ENCODE data around the gene MICAL2. TPM values are rescaled to one million over a fixed set of nuclear protein-coding genes. Genes with fewer than 3 reads are reported as not detected.

The MICAL2 gene
- polyA plus RNA-seq, 4 donors = 15.9 to 41.1 (median 25.6) TPM

GRCh38 chr11:12152321-12152720 is 41.9 kb downstream of the MICAL2 start:
- no peak for DNase-seq
- 92 to 99% (median 94%) methylated on average over 2 of the region's 2 CpGs for WGBS, 3 donors

DNA sequence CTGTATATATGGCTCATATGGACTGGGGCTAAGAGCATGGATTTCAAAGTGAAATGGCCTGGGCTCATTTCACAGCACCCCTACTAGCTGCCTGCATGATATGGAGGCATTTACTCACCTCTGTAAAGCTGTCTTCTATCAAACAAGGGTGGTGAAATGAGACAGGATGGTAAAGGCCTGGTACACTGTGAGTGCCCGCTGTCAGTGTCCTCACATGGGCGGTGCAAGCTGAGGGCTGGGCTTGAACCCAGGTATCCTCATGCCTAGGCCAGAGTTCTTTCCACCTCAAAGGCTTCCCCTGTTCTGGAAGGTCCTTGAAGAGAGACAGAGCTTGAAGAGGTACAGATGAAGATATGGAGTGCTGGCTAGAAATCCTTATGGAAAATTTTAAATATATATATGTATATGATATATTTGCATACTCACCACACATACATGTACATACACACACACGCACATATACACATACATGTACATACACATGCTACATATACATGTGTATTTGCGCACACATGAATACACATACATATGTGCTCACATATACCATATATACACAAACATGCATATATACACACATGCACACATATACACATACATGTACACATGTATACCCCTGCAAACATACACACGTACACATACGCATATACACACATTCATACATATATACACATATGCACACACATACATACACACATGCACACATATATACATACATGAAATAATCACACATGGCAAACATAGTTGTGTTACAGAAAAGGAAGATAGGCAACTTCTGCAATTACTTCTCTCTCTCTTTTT is 44.7 kb downstream of the MICAL2 start:
- no peak for DNase-seq
- Histone ChIP-seq H3K9me3 (ENCODE audit: control insufficient read depth in 2 of 2, insufficient read depth in 1 of 2, low read depth in 1 of 2, low read length in 1 of 2) (no peaks in the 10 kb centered on the region), H3K36me3 (ENCODE audit: control insufficient read depth in 3 of 3, insufficient read depth in 2 of 3, low read depth in 1 of 3, low read length in 3 of 3) (peaks cover 3 to 28% (median 5%) of the 10 kb centered on the region in 3 donors), H3K4me3 (ENCODE audit: low read depth in 1 of 3, low read length in 3 of 3) (no peak overlapping the region), H3K4me1 (ENCODE audit: control insufficient read depth in 3 of 3, insufficient read depth in 2 of 3, low read depth in 1 of 3, low read length in 2 of 3) (peaks cover 6 to 16% (median 6%) of the 10 kb centered on the region in 3 donors), H3K27ac (ENCODE audit: low read depth in 1 of 3, low read length in 2 of 3) (no peak overlapping the region), H3K27me3 (ENCODE audit: control insufficient read depth in 3 of 3, insufficient read depth in 3 of 3, low read length in 3 of 3) (no peaks in the 10 kb centered on the region)
- WGBS, 3 donors = 96 to 99% (median 96%) methylated on average over 6 of the region's 6 CpGs
- no peak for FAIRE-seq

More at GRCh38 chr11:12152321-12152720, 41.9 kb downstream of the MICAL2 start:
- Histone ChIP-seq H3K27me3 (ENCODE audit: control insufficient read depth in 3 of 3, insufficient read depth in 3 of 3, low read length in 3 of 3) (no peaks in the 10 kb centered on the region), H3K36me3 (ENCODE audit: control insufficient read depth in 3 of 3, insufficient read depth in 2 of 3, low read depth in 1 of 3, low read length in 3 of 3) (peaks cover 3 to 27% (median 5%) of the 10 kb centered on the region in 3 donors), H3K27ac (ENCODE audit: low read depth in 1 of 3, low read length in 2 of 3) (no peak overlapping the region), H3K9me3 (ENCODE audit: control insufficient read depth in 2 of 2, insufficient read depth in 1 of 2, low read depth in 1 of 2, low read length in 1 of 2) (no peaks in the 10 kb centered on the region), H3K4me1 (ENCODE audit: control insufficient read depth in 3 of 3, insufficient read depth in 2 of 3, low read depth in 1 of 3, low read length in 2 of 3) (peaks cover 0 to 7% (median 3%) of the 10 kb centered on the region in 3 donors), H3K4me3 (ENCODE audit: low read depth in 1 of 3, low read length in 3 of 3) (no peak overlapping the region)
- no peak for FAIRE-seq

- H3K36me3 ChIP-seq (ENCODE audit: control insufficient read depth in 3 of 3, insufficient read depth in 2 of 3, low read depth in 1 of 3, low read length in 3 of 3) = peaks cover 3 to 30% (median 5%) of the 10 kb centered on the region in 3 donors
- H3K27me3 ChIP-seq (ENCODE audit: control insufficient read depth in 3 of 3, insufficient read depth in 3 of 3, low read length in 3 of 3) = no peaks in the 10 kb centered on the region
- H3K4me3 ChIP-seq (ENCODE audit: low read depth in 1 of 3, low read length in 3 of 3) = no peak overlapping the region
- DNase-seq = no peak
- FAIRE-seq = no peak
- H3K9me3 ChIP-seq (ENCODE audit: control insufficient read depth in 2 of 2, insufficient read depth in 1 of 2, low read depth in 1 of 2, low read length in 1 of 2) = no peaks in the 10 kb centered on the region
- peaks cover 6 to 17% (median 6%) of the 10 kb centered on the region in 3 donors for H3K4me1 ChIP-seq (ENCODE audit: control insufficient read depth in 3 of 3, insufficient read depth in 2 of 3, low read depth in 1 of 3, low read length in 2 of 3)
- H3K27ac ChIP-seq (ENCODE audit: low read depth in 1 of 3, low read length in 2 of 3) = no peak overlapping the region
- WGBS, 3 donors = 94 to 97% (median 95%) methylated on average over 8 of the region's 8 CpGs
Observed at GRCh38 chr11:12155696-12156095, 45.3 kb downstream of the MICAL2 start.

GRCh38 chr11:12156301-12157140 is 46.1 kb downstream of the MICAL2 start:
- peak overlapping the region in 1 of 3 donors; percentile 62 for H3K27ac ChIP-seq (ENCODE audit: low read depth in 1 of 3, low read length in 2 of 3)
- FAIRE-seq = no peak
- no peaks in the 10 kb centered on the region for H3K9me3 ChIP-seq (ENCODE audit: control insufficient read depth in 2 of 2, insufficient read depth in 1 of 2, low read depth in 1 of 2, low read length in 1 of 2)
- no peaks in the 10 kb centered on the region for H3K27me3 ChIP-seq (ENCODE audit: control insufficient read depth in 3 of 3, insufficient read depth in 3 of 3, low read length in 3 of 3)
- peaks cover 6 to 17% (median 6%) of the 10 kb centered on the region in 3 donors for H3K4me1 ChIP-seq (ENCODE audit: control insufficient read depth in 3 of 3, insufficient read depth in 2 of 3, low read depth in 1 of 3, low read length in 2 of 3)
- WGBS, 3 donors = 83 to 95% (median 93%) methylated on average over 7 of the region's 7 CpGs
- peaks cover 3 to 30% (median 5%) of the 10 kb centered on the region in 3 donors for H3K36me3 ChIP-seq (ENCODE audit: control insufficient read depth in 3 of 3, insufficient read depth in 2 of 3, low read depth in 1 of 3, low read length in 3 of 3)
- no peak overlapping the region for H3K4me3 ChIP-seq (ENCODE audit: low read depth in 1 of 3, low read length in 3 of 3)
- DNase-seq = no peak

DNA sequence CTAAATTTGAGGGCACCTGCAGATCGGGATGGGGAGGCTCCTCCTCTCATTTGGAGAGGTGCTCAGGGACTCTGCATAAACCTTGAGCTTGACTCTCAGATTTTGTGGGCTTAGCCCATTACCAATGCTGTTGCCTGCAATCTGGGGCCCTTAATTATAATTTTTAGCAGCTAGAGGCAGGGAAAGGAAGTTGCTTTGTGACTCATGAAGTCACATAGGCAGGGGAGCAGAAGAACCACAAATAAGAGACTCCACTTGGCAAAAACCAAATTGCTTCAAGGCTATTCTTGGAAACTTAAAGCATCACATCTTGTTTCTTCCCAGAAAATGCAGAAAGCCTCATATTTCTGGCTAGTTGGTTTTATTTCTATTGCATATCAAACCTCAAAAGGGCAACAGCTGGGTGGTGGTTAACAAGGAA is 46.9 kb downstream of the MICAL2 start:
- Histone ChIP-seq H3K4me3 (ENCODE audit: low read depth in 1 of 3, low read length in 3 of 3) (no peak overlapping the region), H3K36me3 (ENCODE audit: control insufficient read depth in 3 of 3, insufficient read depth in 2 of 3, low read depth in 1 of 3, low read length in 3 of 3) (peaks cover 3 to 35% (median 5%) of the 10 kb centered on the region in 3 donors), H3K27me3 (ENCODE audit: control insufficient read depth in 3 of 3, insufficient read depth in 3 of 3, low read length in 3 of 3) (no peaks in the 10 kb centered on the region), H3K9me3 (ENCODE audit: control insufficient read depth in 2 of 2, insufficient read depth in 1 of 2, low read depth in 1 of 2, low read length in 1 of 2) (no peaks in the 10 kb centered on the region), H3K27ac (ENCODE audit: low read depth in 1 of 3, low read length in 2 of 3) (peak overlapping the region in 1 of 3 donors; percentile 62), H3K4me1 (ENCODE audit: control insufficient read depth in 3 of 3, insufficient read depth in 2 of 3, low read depth in 1 of 3, low read length in 2 of 3) (peaks cover 6 to 17% (median 6%) of the 10 kb centered on the region in 3 donors)
- WGBS, 3 donors = 66 to 83% (median 78%) methylated on average over 1 of the region's 1 CpG
- DNase-seq = no peak
- FAIRE-seq = no peak

DNA sequence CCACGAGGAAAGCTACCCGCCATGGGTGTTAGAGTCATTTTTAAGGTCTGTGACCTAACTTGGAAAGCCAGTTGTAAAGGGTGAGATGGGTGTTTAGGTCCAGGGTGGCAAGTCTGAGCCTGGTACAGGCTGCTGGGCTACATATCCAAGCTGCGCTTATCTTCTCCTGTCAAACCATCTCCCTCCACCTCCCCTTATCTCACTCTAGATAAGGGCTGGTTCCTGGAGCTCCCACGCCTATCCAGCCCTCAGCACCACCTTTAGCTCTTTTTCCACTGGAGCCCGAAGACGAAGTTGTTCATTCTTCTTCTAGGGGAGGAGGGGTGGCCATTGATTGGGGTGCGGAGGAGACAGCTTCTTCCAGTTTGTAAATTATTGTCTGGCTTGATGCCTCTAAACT is 48.5 kb downstream of the MICAL2 start:
- no peak for FAIRE-seq
- Histone ChIP-seq H3K4me1 (ENCODE audit: control insufficient read depth in 3 of 3, insufficient read depth in 2 of 3, low read depth in 1 of 3, low read length in 2 of 3) (peaks cover 7 to 29% (median 9%) of the 10 kb centered on the region in 3 donors), H3K36me3 (ENCODE audit: control insufficient read depth in 3 of 3, insufficient read depth in 2 of 3, low read depth in 1 of 3, low read length in 3 of 3) (peaks cover 0 to 41% (median 4%) of the 10 kb centered on the region in 3 donors), H3K27me3 (ENCODE audit: control insufficient read depth in 3 of 3, insufficient read depth in 3 of 3, low read length in 3 of 3) (no peaks in the 10 kb centered on the region), H3K9me3 (ENCODE audit: control insufficient read depth in 2 of 2, insufficient read depth in 1 of 2, low read depth in 1 of 2, low read length in 1 of 2) (no peaks in the 10 kb centered on the region), H3K4me3 (ENCODE audit: low read depth in 1 of 3, low read length in 3 of 3) (no peak overlapping the region), H3K27ac (ENCODE audit: low read depth in 1 of 3, low read length in 2 of 3) (peak overlapping the region in 2 of 3 donors; percentile 43 to 57)
- 27 to 59% (median 47%) methylated on average over 7 of the region's 7 CpGs for WGBS, 3 donors
- DNase-seq = peak; percentile 43 to 51

DNA sequence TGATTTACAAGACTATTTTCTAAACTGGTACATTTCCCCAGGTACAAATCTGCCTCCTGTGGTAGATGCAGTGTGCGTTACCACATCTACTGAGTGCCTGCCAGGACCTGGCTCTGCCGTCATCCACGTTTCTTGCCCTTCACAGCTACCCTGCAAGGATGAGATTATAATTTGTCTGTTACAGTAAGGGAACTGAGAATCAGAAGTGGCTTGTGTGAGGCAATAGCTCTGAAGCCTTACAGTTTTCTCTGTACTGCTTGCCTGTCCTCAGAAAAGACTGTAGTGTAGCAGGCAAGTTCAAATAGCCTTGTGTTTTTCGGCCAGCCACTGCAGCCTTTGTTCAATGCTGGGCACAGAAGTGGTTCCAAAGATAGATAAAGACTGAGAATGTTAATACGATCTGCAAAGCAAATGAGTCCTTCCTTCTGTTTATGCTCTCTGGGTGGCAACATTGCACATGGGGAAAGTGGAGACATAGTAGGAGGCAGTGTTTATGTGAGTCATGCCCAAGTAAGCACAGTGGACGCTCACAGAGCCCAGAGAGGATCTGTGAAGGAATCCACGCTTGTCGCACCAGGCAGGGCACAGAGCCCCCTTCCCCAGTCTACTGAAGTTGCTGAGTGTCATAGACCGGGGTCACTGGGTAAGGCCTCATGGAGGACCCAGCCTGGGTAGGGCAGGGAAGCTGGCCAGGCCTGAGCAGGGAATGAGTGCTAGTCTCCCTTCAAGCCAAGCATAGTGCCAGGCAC is 49.1 kb downstream of the MICAL2 start:
- DNase-seq = peak in 1 of 2 donors; percentile 46
- Histone ChIP-seq H3K9me3 (ENCODE audit: control insufficient read depth in 2 of 2, insufficient read depth in 1 of 2, low read depth in 1 of 2, low read length in 1 of 2) (no peaks in the 10 kb centered on the region), H3K27me3 (ENCODE audit: control insufficient read depth in 3 of 3, insufficient read depth in 3 of 3, low read length in 3 of 3) (no peaks in the 10 kb centered on the region), H3K4me3 (ENCODE audit: low read depth in 1 of 3, low read length in 3 of 3) (no peak overlapping the region), H3K4me1 (ENCODE audit: control insufficient read depth in 3 of 3, insufficient read depth in 2 of 3, low read depth in 1 of 3, low read length in 2 of 3) (peaks cover 11 to 35% (median 11%) of the 10 kb centered on the region in 3 donors), H3K36me3 (ENCODE audit: control insufficient read depth in 3 of 3, insufficient read depth in 2 of 3, low read depth in 1 of 3, low read length in 3 of 3) (peaks cover 0 to 38% (median 0%) of the 10 kb centered on the region in 3 donors), H3K27ac (ENCODE audit: low read depth in 1 of 3, low read length in 2 of 3) (peak overlapping the region in 2 of 3 donors; percentile 57 to 73)
- 69 to 81% (median 81%) methylated on average over 9 of the region's 9 CpGs for WGBS, 3 donors
- no peak for FAIRE-seq
